ENCODE results near the gene RER1. TPM values are rescaled to one million over a fixed set of nuclear protein-coding genes. Genes with fewer than 3 reads are reported as not detected.

RER1 gene
- polyA plus RNA-seq, 1 donor from 2014 or later: 58.7 TPM

- H3K27me3 ChIP-seq (ENCODE audit: insufficient read depth, low read depth, low read length): no peaks in the 10 kb centered on the region
- H2AFZ ChIP-seq (ENCODE audit: low read depth, low read length): no peak overlapping the region
- no peaks in the 10 kb centered on the region for H4K20me1 ChIP-seq (ENCODE audit: insufficient read depth)
- H3K9me3 ChIP-seq (ENCODE audit: low read length): no peaks in the 10 kb centered on the region
- H3K4me2 ChIP-seq (ENCODE audit: low read length): no peak overlapping the region
- TF ChIP-seq POLR2AphosphoS5 (IDR thresholded peaks at IDR 0.05) (no peak), TAF1 (IDR thresholded peaks at IDR 0.05; ENCODE audit: low read depth) (no peak), REST (IDR thresholded peaks at IDR 0.05; ENCODE audit: borderline replicate concordance) (no peak), SMC3 (conservative IDR thresholded peaks at IDR 0.05; ENCODE audit: poor library complexity) (no peak), EP300 (conservative IDR thresholded peaks at IDR 0.05; ENCODE audit: poor library complexity, severe bottlenecking) (no peak), CTCF (IDR thresholded peaks at IDR 0.05; ENCODE audit: poor library complexity, severe bottlenecking) (no peak), MXI1 (conservative IDR thresholded peaks at IDR 0.05; ENCODE audit: poor library complexity, severe bottlenecking) (no peak), EZH2 (IDR thresholded peaks at IDR 0.05; ENCODE audit: borderline replicate concordance, insufficient read depth, low read length, poor library complexity, severe bottlenecking) (no peak), RAD21 (conservative IDR thresholded peaks at IDR 0.05) (no peak)
- no peak overlapping the region for H3K27ac ChIP-seq (ENCODE audit: low read length)
- no peaks in the 10 kb centered on the region for H3K9me2 ChIP-seq (ENCODE audit: insufficient read depth, low read length)
- H3F3A ChIP-seq (ENCODE audit: insufficient read depth, low read length, poor library complexity, severe bottlenecking): no peaks in the 10 kb centered on the region
- no peak overlapping the region for H3K9ac ChIP-seq (ENCODE audit: low read length)
- H3K4me3 ChIP-seq (ENCODE audit: low read length): no peak overlapping the region
- H3K36me3 ChIP-seq (ENCODE audit: insufficient read depth, low read length): no peaks in the 10 kb centered on the region
- no peaks in the 10 kb centered on the region for H3K79me2 ChIP-seq (replicated peaks; ENCODE audit: insufficient read depth, low read length)
Observed at GRCh38 chr1:2376261-2376741, 15.3 kb upstream of the RER1 start.

GRCh38 chr1:2376931-2377672 lies 14.5 kb upstream of the RER1 start:
- H3K4me3 ChIP-seq (ENCODE audit: low read length): no peak overlapping the region
- H3K9me3 ChIP-seq (ENCODE audit: low read length): no peaks in the 10 kb centered on the region
- H3F3A ChIP-seq (ENCODE audit: insufficient read depth, low read length, poor library complexity, severe bottlenecking): no peaks in the 10 kb centered on the region
- no peaks in the 10 kb centered on the region for H3K27me3 ChIP-seq (ENCODE audit: insufficient read depth, low read depth, low read length)
- H3K27ac ChIP-seq (ENCODE audit: low read length): no peak overlapping the region
- H3K36me3 ChIP-seq (ENCODE audit: insufficient read depth, low read length): no peaks in the 10 kb centered on the region
- TF ChIP-seq CTCF (IDR thresholded peaks at IDR 0.05; ENCODE audit: poor library complexity, severe bottlenecking) (no peak), RAD21 (conservative IDR thresholded peaks at IDR 0.05) (no peak), EZH2 (IDR thresholded peaks at IDR 0.05; ENCODE audit: borderline replicate concordance, insufficient read depth, low read length, poor library complexity, severe bottlenecking) (no peak), MXI1 (conservative IDR thresholded peaks at IDR 0.05; ENCODE audit: poor library complexity, severe bottlenecking) (no peak), EP300 (conservative IDR thresholded peaks at IDR 0.05; ENCODE audit: poor library complexity, severe bottlenecking) (no peak), TAF1 (IDR thresholded peaks at IDR 0.05; ENCODE audit: low read depth) (no peak), REST (IDR thresholded peaks at IDR 0.05; ENCODE audit: borderline replicate concordance) (no peak), SMC3 (conservative IDR thresholded peaks at IDR 0.05; ENCODE audit: poor library complexity) (no peak), POLR2AphosphoS5 (IDR thresholded peaks at IDR 0.05) (no peak)
- no peaks in the 10 kb centered on the region for H3K9me2 ChIP-seq (ENCODE audit: insufficient read depth, low read length)
- no peaks in the 10 kb centered on the region for H4K20me1 ChIP-seq (ENCODE audit: insufficient read depth)
- no peaks in the 10 kb centered on the region for H3K79me2 ChIP-seq (replicated peaks; ENCODE audit: insufficient read depth, low read length)
- H3K4me2 ChIP-seq (ENCODE audit: low read length): no peak overlapping the region
- no peak overlapping the region for H2AFZ ChIP-seq (ENCODE audit: low read depth, low read length)
- H3K9ac ChIP-seq (ENCODE audit: low read length): no peak overlapping the region
